ENCODE results near the gene KLK1. TPM values are rescaled to one million over a fixed set of nuclear protein-coding genes. Genes with fewer than 3 reads are reported as not detected.
"Not testable (repeated sequence)": the region's sequence is repeated elsewhere in the genome, so short reads cannot be mapped to it uniquely, and the experiment has no call there.

KLK1 gene
- total and polyA plus RNA-seq, 10 donors = 1.3 to 56.5 (median 14.3) TPM

GRCh38 chr19:50772476-50772875, 51.1 kb downstream of the KLK1 start:
- H3K36me3 ChIP-seq = no peaks in the 10 kb centered on the region
- no peak overlapping the region for H3K4me3 ChIP-seq
- H3K4me1 ChIP-seq = no peaks in the 10 kb centered on the region
- intact Hi-C loops (cut with DNase I; ENCODE audit: low total_unique reads) = no loop called here
- H3K27me3 ChIP-seq (replicated peaks in 1 of 7) = peaks cover 0 to 78% (median 13%) of the 10 kb centered on the region in 7 donors
- 37 to 67% (median 50%) methylated on average over 2 of the region's 2 CpGs for WGBS, 5 donors
- peaks cover 0 to 21% (median 10%) of the 10 kb centered on the region in 8 donors for H3K9me3 ChIP-seq
- TF ChIP-seq CTCF (IDR thresholded peaks at IDR 0.05 in 8 of 11, conservative IDR thresholded peaks at IDR 0.05 in 3 of 11) (no peak), POLR2AphosphoS5 (IDR thresholded peaks at IDR 0.05) (no peak), POLR2A (IDR thresholded peaks at IDR 0.05) (no peak)
- DNase-seq = no peak
- H3K27ac ChIP-seq = no peak overlapping the region

GRCh38 chr19:50770888-50771287, 52.7 kb downstream of the KLK1 start:
- Histone ChIP-seq H3K27ac (no peak overlapping the region), H3K27me3 (replicated peaks in 1 of 7) (peaks cover 0 to 71% (median 0%) of the 10 kb centered on the region in 7 donors), H3K4me3 (no peak overlapping the region), H3K4me1 (no peaks in the 10 kb centered on the region), H3K36me3 (no peaks in the 10 kb centered on the region), H3K9me3 (peaks cover 0 to 6% (median 0%) of the 10 kb centered on the region in 8 donors)
- intact Hi-C loops (cut with DNase I; ENCODE audit: low total_unique reads) = no loop called here
- WGBS, 5 donors = 86 to 95% (median 88%) methylated on average over 12 to 13 of the region's 13 CpGs
- DNase-seq = no peak
- TF ChIP-seq POLR2A (IDR thresholded peaks at IDR 0.05) (no peak), POLR2AphosphoS5 (IDR thresholded peaks at IDR 0.05) (no peak), CTCF (IDR thresholded peaks at IDR 0.05 in 8 of 11, conservative IDR thresholded peaks at IDR 0.05 in 3 of 11) (no peak)

- 75 to 93% (median 87%) methylated on average over 2 of the region's 2 CpGs for WGBS, 5 donors
- intact Hi-C loops (cut with DNase I; ENCODE audit: low total_unique reads) = not testable (repeated sequence)
Measured at GRCh38 chr19:50770164-50770563, 53.4 kb downstream of the KLK1 start, which contains the start of gene GPR32. Gene GPR32, plus strand, starts transcription at chr19:50770464. Its CDS starts 137 bp downstream, at chr19:50770601.

More at GRCh38 chr19:50770164-50770563, 53.4 kb downstream of the KLK1 start, which contains the start of gene GPR32:
- not testable (repeated sequence) for H3K4me1 ChIP-seq, DNase-seq, H3K4me3 ChIP-seq, H3K36me3 ChIP-seq, H3K27ac ChIP-seq, H3K9me3 ChIP-seq
- H3K27me3 ChIP-seq (replicated peaks in 1 of 7) = peaks cover 0 to 71% (median 0%) of the 10 kb centered on the region in 7 donors

Small RNAs within 50 kb of the gene (small RNA-seq; reads per million reads assigned to genes)
- gene SNORD88A (120 to 275 (median 170) reads per million in 4 donors), gene SNORD88B (0 reads per million in 4 donors), gene SNORD88C (0 reads per million in 4 donors)

Other genes with a start within 250 kb of the KLK1 start
- gene SYT3, start 183.9 kb downstream of the KLK1 start, total RNA-seq = under 1 TPM in 3 of 7 donors, not detected in 4; 0.28 to 0.51 (median 0.32) TPM
- under 1 TPM; 0.02 to 0.20 (median 0.06) TPM for gene SYT3, start 183.9 kb downstream of the KLK1 start, polyA plus RNA-seq
- gene C19orf81, start 174.3 kb downstream of the KLK1 start, total RNA-seq = not detected
- gene C19orf81, start 174.3 kb downstream of the KLK1 start, polyA plus RNA-seq = not detected
- 1 to 10 TPM in 2 of 7 donors, under 1 TPM in 4, not detected in 1; 0.14 to 1.8 (median 0.61) TPM for gene SHANK1, start 104.0 kb downstream of the KLK1 start, total RNA-seq
- under 1 TPM in 2 of 3 donors, not detected in 1; 0.07 to 0.32 TPM for gene SHANK1, start 104.0 kb downstream of the KLK1 start, polyA plus RNA-seq
- 10 to 100 TPM in 1 of 7 donors, 1 to 10 TPM in 6; 6.2 to 10.7 (median 9.0) TPM for gene CLEC11A, start 100.4 kb downstream of the KLK1 start, total RNA-seq
- 1 to 10 TPM; 8.7 to 9.0 (median 8.9) TPM for gene CLEC11A, start 100.4 kb downstream of the KLK1 start, polyA plus RNA-seq
- not detected for gene GPR32, start 53.3 kb downstream of the KLK1 start, total RNA-seq
- gene GPR32, start 53.3 kb downstream of the KLK1 start, polyA plus RNA-seq = not detected
- not detected for gene ACP4, start 33.4 kb downstream of the KLK1 start, total RNA-seq
- gene ACP4, start 33.4 kb downstream of the KLK1 start, polyA plus RNA-seq = not detected
- gene KLK15, start 9.8 kb upstream of the KLK1 start, total RNA-seq = not detected
- gene KLK15, start 9.8 kb upstream of the KLK1 start, polyA plus RNA-seq = under 1 TPM in 2 of 3 donors, not detected in 1; 0.07 to 0.13 TPM
- not detected for gene KLK3, start 31.1 kb upstream of the KLK1 start, total RNA-seq
- under 1 TPM in 1 of 3 donors, not detected in 2; 0.03 TPM for gene KLK3, start 31.1 kb upstream of the KLK1 start, polyA plus RNA-seq
- gene KLK2, start 49.7 kb upstream of the KLK1 start, total RNA-seq = 1 to 10 TPM in 1 of 7 donors, under 1 TPM in 1, not detected in 5; 0.37 to 1.2 TPM
- gene KLK2, start 49.7 kb upstream of the KLK1 start, polyA plus RNA-seq = under 1 TPM; 0.65 to 0.86 (median 0.65) TPM
- gene KLK4, start 87.6 kb upstream of the KLK1 start, total RNA-seq = not detected
- gene KLK4, start 87.6 kb upstream of the KLK1 start, polyA plus RNA-seq = under 1 TPM; 0.19 to 0.26 (median 0.20) TPM
- under 1 TPM in 1 of 7 donors, not detected in 6; 0.79 TPM for gene KLK5, start 129.3 kb upstream of the KLK1 start, total RNA-seq
- gene KLK5, start 129.3 kb upstream of the KLK1 start, polyA plus RNA-seq = under 1 TPM in 1 of 3 donors, not detected in 2; 0.13 TPM
- 1 to 10 TPM in 5 of 7 donors, under 1 TPM in 1, not detected in 1; 0.79 to 9.5 (median 3.0) TPM for gene KLK6, start 145.8 kb upstream of the KLK1 start, total RNA-seq
- 1 to 10 TPM in 1 of 3 donors, under 1 TPM in 2; 0.43 to 5.8 (median 0.80) TPM for gene KLK6, start 145.8 kb upstream of the KLK1 start, polyA plus RNA-seq
- 1 to 10 TPM in 1 of 7 donors, under 1 TPM in 1, not detected in 5; 0.23 to 1.6 TPM for gene KLK7, start 160.1 kb upstream of the KLK1 start, total RNA-seq
- under 1 TPM; 0.03 to 0.45 (median 0.09) TPM for gene KLK7, start 160.1 kb upstream of the KLK1 start, polyA plus RNA-seq
- gene KLK8, start 177.8 kb upstream of the KLK1 start, total RNA-seq = not detected
- under 1 TPM in 1 of 3 donors, not detected in 2; 0.56 TPM for gene KLK8, start 177.8 kb upstream of the KLK1 start, polyA plus RNA-seq
- gene KLK10, start 195.9 kb upstream of the KLK1 start, total RNA-seq = not detected
- gene KLK10, start 195.9 kb upstream of the KLK1 start, polyA plus RNA-seq = under 1 TPM; 0.06 to 0.13 (median 0.09) TPM
- not detected for gene KLK11, start 202.8 kb upstream of the KLK1 start, total RNA-seq
- gene KLK11, start 202.8 kb upstream of the KLK1 start, polyA plus RNA-seq = under 1 TPM in 2 of 3 donors, not detected in 1; 0.09 to 0.29 TPM
- gene KLK12, start 211.2 kb upstream of the KLK1 start, total RNA-seq = not detected
- gene KLK12, start 211.2 kb upstream of the KLK1 start, polyA plus RNA-seq = under 1 TPM in 1 of 3 donors, not detected in 2; 0.16 TPM
- not detected for gene KLK13, start 241.3 kb upstream of the KLK1 start, total RNA-seq
- under 1 TPM in 1 of 3 donors, not detected in 2; 0.13 TPM for gene KLK13, start 241.3 kb upstream of the KLK1 start, polyA plus RNA-seq